ENCODE measurements around the gene CXCL14.

DNA sequence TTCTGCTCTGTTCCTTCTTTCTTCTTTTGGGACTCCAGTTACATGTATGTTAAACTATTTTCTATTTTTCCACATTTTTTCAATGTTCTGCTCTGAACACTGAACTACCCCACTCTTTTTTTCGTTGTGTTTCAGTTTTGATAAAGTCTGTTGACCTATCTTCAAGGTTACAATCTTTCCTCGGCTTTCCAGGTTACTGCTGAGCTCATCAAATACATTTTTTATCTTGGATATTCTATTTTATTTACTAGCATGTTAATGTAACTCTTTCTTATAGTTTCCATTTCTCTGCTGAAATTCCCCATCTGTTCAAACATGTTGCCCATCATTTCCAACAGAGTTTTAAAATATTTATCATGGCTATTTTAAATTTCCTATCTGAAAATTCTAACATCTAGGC is 56.8 kb downstream of the CXCL14 start:
- no peak for TF ChIP-seq POLR2A (IDR thresholded peaks at IDR 0.05)
- TF ChIP-seq, protein P1, sequence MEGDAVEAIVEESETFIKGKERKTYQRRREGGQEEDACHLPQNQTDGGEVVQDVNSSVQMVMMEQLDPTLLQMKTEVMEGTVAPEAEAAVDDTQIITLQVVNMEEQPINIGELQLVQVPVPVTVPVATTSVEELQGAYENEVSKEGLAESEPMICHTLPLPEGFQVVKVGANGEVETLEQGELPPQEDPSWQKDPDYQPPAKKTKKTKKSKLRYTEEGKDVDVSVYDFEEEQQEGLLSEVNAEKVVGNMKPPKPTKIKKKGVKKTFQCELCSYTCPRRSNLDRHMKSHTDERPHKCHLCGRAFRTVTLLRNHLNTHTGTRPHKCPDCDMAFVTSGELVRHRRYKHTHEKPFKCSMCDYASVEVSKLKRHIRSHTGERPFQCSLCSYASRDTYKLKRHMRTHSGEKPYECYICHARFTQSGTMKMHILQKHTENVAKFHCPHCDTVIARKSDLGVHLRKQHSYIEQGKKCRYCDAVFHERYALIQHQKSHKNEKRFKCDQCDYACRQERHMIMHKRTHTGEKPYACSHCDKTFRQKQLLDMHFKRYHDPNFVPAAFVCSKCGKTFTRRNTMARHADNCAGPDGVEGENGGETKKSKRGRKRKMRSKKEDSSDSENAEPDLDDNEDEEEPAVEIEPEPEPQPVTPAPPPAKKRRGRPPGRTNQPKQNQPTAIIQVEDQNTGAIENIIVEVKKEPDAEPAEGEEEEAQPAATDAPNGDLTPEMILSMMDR (IDR thresholded peaks at IDR 0.05): no peak
